Loucy (cell line): ENCODE measurements around the gene BRIP1.

ENCODE experiments used
- H2AFZ ChIP-seq: fragments of 200-600 bp; sonication (generic); 2 replicates; pipeline ENCODE4 v1.6.0; 2016; ENCODE audit warnings: antibody characterized with exemption, mild to moderate bottlenecking, low read length, moderate library complexity
- H3F3A ChIP-seq: fragments of 200-600 bp; 2 replicates; pipeline ENCODE4 v1.6.0; 2016; ENCODE audit warnings: antibody characterized with exemption, low read depth, mild to moderate bottlenecking
- H3K27me3 ChIP-seq: fragments of 200-600 bp; sonication (generic); 2 replicates; pipeline ENCODE4 v1.6.1; 2014; ENCODE audit warnings: low read length, mild to moderate bottlenecking; ENCODE audit not compliant: insufficient read depth, poor library complexity, severe bottlenecking
- H3K36me3 ChIP-seq: fragments of 200-600 bp; sonication (generic); 2 replicates; pipeline ENCODE4 v1.6.1; 2016; ENCODE audit warnings: low read length; ENCODE audit not compliant: insufficient read depth
- H3K4me1 ChIP-seq: fragments of 200-600 bp; sonication (generic); 2 replicates; pipeline ENCODE4 v1.5.1; 2014; ENCODE audit warnings: low read length, mild to moderate bottlenecking; ENCODE audit not compliant: insufficient read depth, poor library complexity, severe bottlenecking
- H3K4me2 ChIP-seq: fragments of 200-600 bp; sonication (generic); 2 replicates; pipeline ENCODE4 v1.6.0; 2014; ENCODE audit warnings: antibody characterized with exemption, low read length, low read depth, mild to moderate bottlenecking; ENCODE audit not compliant: poor library complexity, severe bottlenecking
- H3K4me3 ChIP-seq: fragments of 200-600 bp; sonication (generic); 2 replicates; pipeline ENCODE4 v1.5.1; 2014; ENCODE audit warnings: low read length, mild to moderate bottlenecking, mixed read lengths; ENCODE audit not compliant: poor library complexity, severe bottlenecking
- H3K79me2 ChIP-seq: fragments of 200-600 bp; sonication (generic); 2 replicates; pipeline ENCODE4 v1.6.1; 2014; ENCODE audit warnings: low read length; ENCODE audit not compliant: insufficient read depth
- H3K9ac ChIP-seq: fragments of 200-600 bp; sonication (generic); 2 replicates; pipeline ENCODE4 v1.6.0; 2014; ENCODE audit warnings: mild to moderate bottlenecking, low read depth, low read length, moderate library complexity; ENCODE audit not compliant: poor library complexity, severe bottlenecking
- H3K9me2 ChIP-seq: fragments of 200-600 bp; sonication (generic); replicated peaks from 2 replicates; pipeline ENCODE4 v1.6.1; 2016; ENCODE audit warnings: low read depth, low read length, mixed read lengths
- H3K9me3 ChIP-seq: fragments of 200-600 bp; sonication (generic); 2 replicates; pipeline ENCODE4 v1.6.1; 2014; ENCODE audit warnings: mild to moderate bottlenecking, antibody characterized with exemption, low read length, low read depth; ENCODE audit not compliant: insufficient read depth
- H4K20me1 ChIP-seq: fragments of 200-600 bp; sonication (generic); 2 replicates; pipeline ENCODE4 v1.6.0; 2014; ENCODE audit warnings: antibody characterized with exemption, low read length, mild to moderate bottlenecking; ENCODE audit not compliant: insufficient read depth, poor library complexity, severe bottlenecking
- CTCF ChIP-seq: fragments of 200-600 bp; sonication (generic); conservative IDR thresholded peaks from 2 replicates; pipeline ENCODE4 v1.5.1; 2014; ENCODE audit warnings: mild to moderate bottlenecking, antibody characterized with exemption, low read length
- EZH2phosphoT487 ChIP-seq: fragments of 200-600 bp; IDR thresholded peaks from 2 replicates; pipeline ENCODE4 v1.6.1; 2018; ENCODE audit warnings: antibody characterized with exemption, mild to moderate bottlenecking, moderate library complexity, borderline replicate concordance

The BRIP1 gene

DNA sequence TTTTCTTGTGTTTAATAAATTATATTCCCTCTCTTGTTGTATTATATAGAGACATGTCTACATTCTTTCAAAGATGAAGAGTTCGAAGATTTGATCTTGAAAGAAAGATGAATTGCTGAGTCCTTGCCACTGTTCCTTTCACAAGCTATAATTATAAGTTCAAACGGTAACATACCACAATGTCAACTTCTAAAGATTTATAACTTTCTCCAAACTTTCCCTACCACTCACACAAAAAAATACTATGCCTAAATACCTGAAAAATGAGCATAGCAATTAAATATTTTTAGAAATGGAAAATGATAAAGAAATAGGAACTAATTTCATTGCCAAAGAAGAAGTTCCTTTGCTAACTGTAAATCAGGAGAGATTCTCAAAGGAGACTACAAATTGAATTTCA is 50.6 kb downstream of the BRIP1 start:
- peaks cover 29% of the 10 kb centered on the region; the same call in 1 of the 2 replicates for H3K36me3 ChIP-seq
- no peak overlapping the region for H2AFZ ChIP-seq
- H3K4me2 ChIP-seq = no peak overlapping the region

DNA sequence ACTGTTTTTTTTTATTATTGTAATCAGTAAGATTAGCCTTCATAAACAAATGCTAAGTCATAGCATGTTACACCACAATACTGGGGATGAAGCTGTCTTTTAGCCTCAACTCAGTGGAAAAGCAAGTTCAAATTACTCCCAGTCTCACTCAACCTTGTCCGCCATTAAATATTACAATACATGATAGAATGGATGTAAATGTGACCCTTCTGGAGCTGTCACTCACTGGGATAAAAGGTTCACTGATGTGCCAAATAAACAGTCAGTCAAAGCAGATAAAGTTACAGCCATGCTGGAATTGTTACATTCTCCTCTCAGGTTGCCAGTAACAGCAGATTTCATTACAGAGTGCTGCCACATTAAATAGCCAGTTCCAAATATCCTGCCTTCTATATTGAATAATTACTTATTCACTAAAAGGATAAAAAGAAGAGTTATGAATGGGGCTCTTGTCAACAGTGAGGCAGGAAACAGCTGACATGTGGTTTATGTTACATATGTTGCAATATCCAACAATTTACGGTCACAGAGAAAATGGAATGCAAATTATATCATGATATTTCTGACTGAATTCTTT is 53.4 kb downstream of the BRIP1 start:
- no peak overlapping the region for H2AFZ ChIP-seq
- no peaks in the 10 kb centered on the region for H4K20me1 ChIP-seq
- H3K9me2 ChIP-seq = no peaks in the 10 kb centered on the region
- H3K36me3 ChIP-seq = peaks cover 22% of the 10 kb centered on the region; the same call in 1 of the 2 replicates
- H3K27me3 ChIP-seq = no peaks in the 10 kb centered on the region
- peaks cover 12% of the 10 kb centered on the region for H3K4me1 ChIP-seq
- no peak overlapping the region for H3K9ac ChIP-seq
- no peak overlapping the region for H3K4me2 ChIP-seq
- no peaks in the 10 kb centered on the region; the same call in 1 of the 2 replicates for H3F3A ChIP-seq
- no peak overlapping the region for H3K4me3 ChIP-seq
- no peaks in the 10 kb centered on the region for H3K79me2 ChIP-seq
- no peak for TF ChIP-seq EZH2phosphoT487
- no peak for TF ChIP-seq CTCF
- no peaks in the 10 kb centered on the region for H3K9me3 ChIP-seq

More for the DNA sequence above, 50.6 kb downstream of the BRIP1 start:
- Histone ChIP-seq H3K9me3 (no peaks in the 10 kb centered on the region), H3K9me2 (no peaks in the 10 kb centered on the region), H3K9ac (no peak overlapping the region), H4K20me1 (no peaks in the 10 kb centered on the region), H3K4me3 (no peak overlapping the region), H3K79me2 (no peaks in the 10 kb centered on the region), H3F3A (no peaks in the 10 kb centered on the region; the same call in 1 of the 2 replicates), H3K27me3 (no peaks in the 10 kb centered on the region), H3K4me1 (peaks cover 12% of the 10 kb centered on the region)
- TF ChIP-seq EZH2phosphoT487 (no peak), CTCF (no peak)

- no peak for TF ChIP-seq CTCF
- TF ChIP-seq EZH2phosphoT487 = no peak
- Histone ChIP-seq H3K4me3 (no peak overlapping the region), H3K9me3 (no peaks in the 10 kb centered on the region), H4K20me1 (no peaks in the 10 kb centered on the region), H3K27me3 (no peaks in the 10 kb centered on the region), H3K79me2 (no peaks in the 10 kb centered on the region), H2AFZ (no peak overlapping the region), H3K9ac (no peak overlapping the region), H3F3A (no peaks in the 10 kb centered on the region; the same call in 1 of the 2 replicates), H3K9me2 (no peaks in the 10 kb centered on the region), H3K4me2 (no peak overlapping the region), H3K36me3 (peaks cover 10% of the 10 kb centered on the region; the same call in 1 of the 2 replicates), H3K4me1 (peaks cover 12% of the 10 kb centered on the region)
Measured at GRCh38 chr17:61808442-61808841, 54.9 kb downstream of the BRIP1 start.
